Suprapubic skin (tissue), 4 donors: Measurements from ENCODE around the gene TCF12. TPM values are rescaled to one million over a fixed set of nuclear protein-coding genes. Genes with fewer than 3 reads are reported as not detected.

Source experiments
- DNase-seq, 2 donors: peaks; one replicate each; pipeline ENCODE4 v3.0.0-alpha.2; 2019; ENCODE audit warnings: low spot score in 2 of 2
- H3K27ac ChIP-seq: fragments of 200-600 bp; sonication (generic); one replicate; pipeline ENCODE4 v1.5.1; 2019
- H3K27me3 ChIP-seq: fragments of 200-600 bp; sonication (generic); one replicate; pipeline ENCODE4 v1.5.1; 2019
- H3K36me3 ChIP-seq: fragments of 200-600 bp; sonication (generic); one replicate; pipeline ENCODE4 v1.5.1; 2019
- H3K4me1 ChIP-seq: fragments of 200-600 bp; sonication (generic); one replicate; pipeline ENCODE4 v1.5.1; 2019
- H3K4me3 ChIP-seq: fragments of 200-600 bp; sonication (generic); one replicate; pipeline ENCODE4 v1.5.1; 2019; ENCODE audit warnings: mild to moderate bottlenecking
- H3K9me3 ChIP-seq: fragments of 200-600 bp; sonication (generic); one replicate; pipeline ENCODE4 v1.5.1; 2019
- CTCF ChIP-seq, 2 donors: fragments of 200-600 bp in 1 of 2; fragments of 450-650 bp in 1 of 2; sonication (generic) in 1 of 2; IDR thresholded peaks; one replicate each; pipeline ENCODE4 v1.5.1; 2016 to 2019; ENCODE audit warnings: antibody characterized with exemption in 2 of 2, mild to moderate bottlenecking in 1 of 2, moderate library complexity in 1 of 2
- EP300 ChIP-seq: sonication (generic); formaldehyde crosslinking; IDR thresholded peaks from one replicate; pipeline ENCODE4 v1.6.1; 2017; ENCODE audit warnings: antibody characterized with exemption
- POLR2A ChIP-seq, 2 donors: fragments of 450-650 bp; IDR thresholded peaks; one replicate each; pipeline ENCODE4 v1.6.1; 2017; ENCODE audit warnings: antibody characterized with exemption in 2 of 2, mild to moderate bottlenecking in 2 of 2, moderate library complexity in 2 of 2
- POLR2AphosphoS5 ChIP-seq, 3 donors: sonication (generic); formaldehyde crosslinking; IDR thresholded peaks; one replicate each; pipeline ENCODE4 v1.6.1; 2017; ENCODE audit warnings: antibody characterized with exemption in 3 of 3
- WGBS: methylation state at CpG from one replicate; pipeline ENCODE4 v1.1.5; 2018; 5-methylcytosine and 5-hydroxymethylcytosine counted together
- total RNA-seq, 4 donors: library from RNA; depleted of rRNA; stranded (reverse); fragments of >200 nt; gene quantifications; one replicate each; pipeline ENCODE4 v1.1.0, GENCODE V29; 2016

TCF12 gene
- total RNA-seq, 4 donors from 2014 or later, result 91.3 to 118 (median 105) TPM

- DNase-seq, result no peak
- Histone ChIP-seq H3K9me3 (no peaks in the 10 kb centered on the region), H3K36me3 (no peaks in the 10 kb centered on the region), H3K27ac (no peak overlapping the region), H3K4me1 (peaks cover 13% of the 10 kb centered on the region), H3K27me3 (no peaks in the 10 kb centered on the region), H3K4me3 (no peak overlapping the region)
- TF ChIP-seq EP300 (no peak), POLR2A (IDR thresholded peaks at IDR 0.05) (no peak), CTCF (IDR thresholded peaks at IDR 0.05) (no peak), POLR2AphosphoS5 (IDR thresholded peaks at IDR 0.05) (no peak)
- 97% methylated on average over 5 of the region's 5 CpGs for WGBS
Observed at GRCh38 chr15:57308170-57308545, 389.7 kb downstream of the TCF12 start.

- TF ChIP-seq CTCF (IDR thresholded peaks at IDR 0.05) (no peak), EP300 (no peak), POLR2AphosphoS5 (IDR thresholded peaks at IDR 0.05) (no peak), POLR2A (IDR thresholded peaks at IDR 0.05) (no peak)
Observed at GRCh38 chr15:57309856-57310760, 391.7 kb downstream of the TCF12 start.

GRCh38 chr15:57310876-57311275 is 392.4 kb downstream of the TCF12 start:
- Histone ChIP-seq H3K9me3 (no peaks in the 10 kb centered on the region), H3K27ac (no peak overlapping the region), H3K4me3 (no peak overlapping the region), H3K4me1 (peaks cover 13% of the 10 kb centered on the region), H3K27me3 (no peaks in the 10 kb centered on the region), H3K36me3 (no peaks in the 10 kb centered on the region)
- no peak for DNase-seq
- TF ChIP-seq POLR2AphosphoS5 (IDR thresholded peaks at IDR 0.05) (no peak), CTCF (IDR thresholded peaks at IDR 0.05) (no peak), POLR2A (IDR thresholded peaks at IDR 0.05) (no peak)
- WGBS, result 91% methylated on average over 9 of the region's 9 CpGs

More at GRCh38 chr15:57309856-57310760, 391.7 kb downstream of the TCF12 start:
- Histone ChIP-seq H3K36me3 (no peaks in the 10 kb centered on the region), H3K27ac (no peak overlapping the region), H3K4me1 (peaks cover 13% of the 10 kb centered on the region), H3K4me3 (no peak overlapping the region), H3K27me3 (no peaks in the 10 kb centered on the region), H3K9me3 (no peaks in the 10 kb centered on the region)
- DNase-seq, result no peak
- 59% methylated on average over 21 of the region's 21 CpGs for WGBS

- no peak for DNase-seq
- TF ChIP-seq POLR2A (IDR thresholded peaks at IDR 0.05) (no peak), EP300 (no peak), POLR2AphosphoS5 (IDR thresholded peaks at IDR 0.05) (no peak), CTCF (IDR thresholded peaks at IDR 0.05) (no peak)
Observed at GRCh38 chr15:57312006-57312317, 393.5 kb downstream of the TCF12 start.

GRCh38 chr15:57312318-57313133 is 394.1 kb downstream of the TCF12 start:
- no peaks in the 10 kb centered on the region for H3K27me3 ChIP-seq
- H3K9me3 ChIP-seq, result no peaks in the 10 kb centered on the region
- DNase-seq, result no peak
- no peak overlapping the region for H3K27ac ChIP-seq
- no peaks in the 10 kb centered on the region for H3K4me1 ChIP-seq
- no peaks in the 10 kb centered on the region for H3K36me3 ChIP-seq
- no peak for TF ChIP-seq POLR2AphosphoS5 (IDR thresholded peaks at IDR 0.05)
- no peak for TF ChIP-seq CTCF (IDR thresholded peaks at IDR 0.05)
- TF ChIP-seq EP300, result no peak
- no peak for TF ChIP-seq POLR2A (IDR thresholded peaks at IDR 0.05)
- no peak overlapping the region for H3K4me3 ChIP-seq
- WGBS, result 76% methylated on average over 13 of the region's 15 CpGs

More at GRCh38 chr15:57312006-57312317, 393.5 kb downstream of the TCF12 start:
- H3K4me1 ChIP-seq, result peaks cover 3% of the 10 kb centered on the region
- no peaks in the 10 kb centered on the region for H3K36me3 ChIP-seq
- H3K27me3 ChIP-seq, result no peaks in the 10 kb centered on the region
- no peak overlapping the region for H3K4me3 ChIP-seq
- 96% methylated on average over 6 of the region's 6 CpGs for WGBS
- no peak overlapping the region for H3K27ac ChIP-seq
- H3K9me3 ChIP-seq, result no peaks in the 10 kb centered on the region
